GM23338 (cell line): ENCODE results near the gene BANK1. TPM values are rescaled to one million over a fixed set of nuclear protein-coding genes. Genes with fewer than 3 reads are reported as not detected.

Experiments
- ATAC-seq: fragments of 200-7000 bp; cut with Tn5 transposase; 3 replicates; pipeline ENCODE4 v1.9.1; 2020
- DNase-seq: peaks from one replicate; pipeline ENCODE4 v3.0.0-alpha.2; 2015; ENCODE audit warnings: low spot score
- H2AFZ ChIP-seq: fragments of 200-600 bp; sonication (generic); 2 replicates; pipeline ENCODE4 v1.8.0; 2016; ENCODE audit warnings: antibody characterized with exemption, mild to moderate bottlenecking, moderate library complexity
- H3F3A ChIP-seq: fragments of 200-600 bp; sonication (generic); replicated peaks from 2 replicates; pipeline ENCODE4 v1.8.0; 2017; ENCODE audit warnings: antibody characterized with exemption, mixed run types, low read depth
- H3K27ac ChIP-seq: fragments of 200-600 bp; sonication (generic); 2 replicates; pipeline ENCODE4 v1.6.1; 2016; ENCODE audit warnings: low read depth
- H3K27me3 ChIP-seq: fragments of 200-600 bp; sonication (generic); 2 replicates; pipeline ENCODE4 v1.8.0; 2016; ENCODE audit warnings: mild to moderate bottlenecking, mixed run types, moderate library complexity; ENCODE audit not compliant: insufficient read depth
- H3K36me3 ChIP-seq: fragments of 200-600 bp; sonication (generic); 2 replicates; pipeline ENCODE4 v1.8.0; 2016; ENCODE audit warnings: mild to moderate bottlenecking; ENCODE audit not compliant: insufficient read depth
- H3K4me1 ChIP-seq: fragments of 200-600 bp; sonication (generic); 2 replicates; pipeline ENCODE4 v1.8.0; 2016; ENCODE audit warnings: mild to moderate bottlenecking, moderate library complexity; ENCODE audit not compliant: insufficient read depth
- H3K4me2 ChIP-seq: fragments of 200-600 bp; sonication (generic); 2 replicates; pipeline ENCODE4 v1.7.1; 2017; ENCODE audit warnings: mixed run types
- H3K4me3 ChIP-seq: fragments of 200-600 bp; sonication (generic); 2 replicates; pipeline ENCODE4 v1.6.1; 2016; ENCODE audit warnings: mixed run types
- H3K79me2 ChIP-seq: fragments of 200-600 bp; sonication (generic); replicated peaks from 2 replicates; pipeline ENCODE4 v1.8.0; 2017; ENCODE audit warnings: mild to moderate bottlenecking; ENCODE audit not compliant: insufficient read depth
- H3K9me2 ChIP-seq: fragments of 200-600 bp; sonication (generic); 2 replicates; pipeline ENCODE4 v1.8.0; 2017; ENCODE audit not compliant: insufficient read depth
- H4K20me1 ChIP-seq: fragments of 200-600 bp; sonication (generic); replicated peaks from 2 replicates; pipeline ENCODE4 v1.8.0; 2017; ENCODE audit warnings: mild to moderate bottlenecking; ENCODE audit not compliant: insufficient read depth
- H3K27ac Mint-ChIP-seq: 2 replicates; pipeline ENCODE4 v1.8.0; 2020; ENCODE audit warnings: inconsistent platforms, mild to moderate bottlenecking, moderate library complexity, mixed read lengths
- H3K27me3 Mint-ChIP-seq: 3 replicates; pipeline ENCODE4 v1.8.0; 2022; ENCODE audit warnings: low read depth, mild to moderate bottlenecking, moderate library complexity, mixed read lengths, inconsistent platforms; ENCODE audit not compliant: insufficient read depth, poor library complexity
- H3K36me3 Mint-ChIP-seq: 3 replicates; pipeline ENCODE4 v1.8.0; 2021; ENCODE audit warnings: low read depth, mild to moderate bottlenecking, inconsistent platforms, moderate library complexity, mixed read lengths
- H3K4me1 Mint-ChIP-seq: 3 replicates; pipeline ENCODE4 v1.8.0; 2020; ENCODE audit warnings: mild to moderate bottlenecking, inconsistent platforms, mixed read lengths
- H3K4me3 Mint-ChIP-seq: 3 replicates; pipeline ENCODE4 v1.8.0; 2021; ENCODE audit warnings: moderate library complexity, mild to moderate bottlenecking, inconsistent platforms, mixed read lengths
- H3K9me3 Mint-ChIP-seq: 3 replicates; pipeline ENCODE4 v1.8.0; 2020; ENCODE audit warnings: moderate library complexity, mild to moderate bottlenecking, inconsistent platforms, mixed read lengths
- CREB1 ChIP-seq: fragments of 250-450 bp; sonication (Bioruptor Pico); IDR thresholded peaks from 2 replicates; pipeline ENCODE4 v1.5.0; 2020; ENCODE audit warnings: low read depth, mild to moderate bottlenecking, moderate library complexity
- CTCF ChIP-seq, 2 experiments: fragments of 200-600 bp in 1 of 2; sonication (generic) in 1 of 2; conservative IDR thresholded peaks; 2 replicates each; pipeline versions ENCODE4 v1.5.1 to v1.6.1; 2016 to 2017; ENCODE audit warnings: antibody characterized with exemption in 2 of 2, low read depth in 2 of 2, mild to moderate bottlenecking in 2 of 2, moderate library complexity in 1 of 2
- ETS1 ChIP-seq: IDR thresholded peaks from 2 replicates; pipeline ENCODE4 v1.6.1; 2016; ENCODE audit warnings: antibody characterized with exemption
- EZH2 ChIP-seq: fragments of 200-600 bp; sonication (generic); IDR thresholded peaks from one replicate; pipeline ENCODE4 v1.8.0; 2017; ENCODE audit warnings: antibody characterized with exemption, mild to moderate bottlenecking, low read depth; ENCODE audit not compliant: unreplicated experiment
- EZH2phosphoT487 ChIP-seq: fragments of 200-600 bp; sonication (generic); IDR thresholded peaks from one replicate; pipeline ENCODE4 v1.8.1; 2018; ENCODE audit warnings: antibody characterized with exemption; ENCODE audit not compliant: unreplicated experiment
- JUNB ChIP-seq: IDR thresholded peaks from one replicate; pipeline ENCODE4 v1.6.1; 2016; ENCODE audit warnings: antibody characterized with exemption; ENCODE audit not compliant: unreplicated experiment
- NANOG ChIP-seq: IDR thresholded peaks from 2 replicates; pipeline ENCODE4 v1.6.1; 2016; ENCODE audit warnings: antibody characterized with exemption, borderline replicate concordance
- POLR2AphosphoS5 ChIP-seq: IDR thresholded peaks from 2 replicates; pipeline ENCODE4 v1.6.1; 2016; ENCODE audit warnings: antibody characterized with exemption, low read depth
- STAT1 ChIP-seq: IDR thresholded peaks from one replicate; pipeline ENCODE4 v1.6.1; 2016; ENCODE audit warnings: antibody characterized with exemption; ENCODE audit not compliant: unreplicated experiment
- ZNF114 ChIP-seq: fragments of 250-450 bp; sonication (Bioruptor Pico); IDR thresholded peaks from 2 replicates; pipeline ENCODE4 v1.5.0; 2020; ENCODE audit warnings: mild to moderate bottlenecking, moderate library complexity
- ZNF331 ChIP-seq: fragments of 250-450 bp; sonication (Bioruptor Pico); IDR thresholded peaks from 2 replicates; pipeline ENCODE4 v1.5.0; 2020; ENCODE audit warnings: low read depth, mild to moderate bottlenecking, moderate library complexity
- ZNF462 ChIP-seq: fragments of 250-450 bp; sonication (Bioruptor Pico); IDR thresholded peaks from 2 replicates; pipeline ENCODE4 v1.5.0; 2020; ENCODE audit warnings: mild to moderate bottlenecking, moderate library complexity
- polyA plus RNA-seq: library from polyadenylated mRNA; unstranded; fragments of >200 nt; fragmentation: Nextera tagmentation; extraction: Ambion mirVana; gene quantifications from 2 replicates; pipeline ENCODE4 v1.2.1, GENCODE V29; 2016
- total RNA-seq: library from RNA; depleted of rRNA; stranded (reverse); fragments of >200 nt; shearing (Covaris generic); gene quantifications from 2 replicates; pipeline ENCODE4 v1.2.3, GENCODE V29; 2014
- TF ChIP-seq, protein P1 (sequence below): IDR thresholded peaks from one replicate; pipeline ENCODE4 v1.6.1; 2018; ENCODE audit warnings: antibody characterized with exemption; ENCODE audit not compliant: unreplicated experiment

The BANK1 gene
- total and polyA plus RNA-seq, 2 experiments from 2014 or later: 0.86 to 0.87 TPM

DNA sequence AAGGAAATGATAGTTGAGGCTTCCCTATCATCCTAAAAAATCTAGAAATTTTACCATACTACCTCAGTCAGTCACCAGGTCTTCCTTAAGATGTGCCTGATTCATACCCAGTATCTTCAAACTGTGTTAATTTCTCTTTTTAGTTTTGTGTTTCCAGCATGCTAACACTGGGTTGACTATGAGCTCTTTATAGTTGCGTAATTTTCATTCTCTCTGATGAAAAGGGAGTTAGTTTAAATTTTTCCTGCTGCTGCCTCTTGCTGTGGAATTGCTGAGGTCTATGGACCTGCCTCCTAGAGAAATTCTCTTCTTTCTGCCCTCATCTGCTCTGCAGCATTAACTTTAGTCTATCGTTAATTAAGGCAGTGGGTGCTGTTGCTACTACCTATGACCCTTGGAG lies 66.6 kb downstream of the BANK1 start:
- no peaks in the 10 kb centered on the region for H3K79me2 ChIP-seq
- no peaks in the 10 kb centered on the region for H3K36me3 ChIP-seq
- H3K27me3 ChIP-seq: no peaks in the 10 kb centered on the region
- DNase-seq: no peak
- H3K36me3 Mint-ChIP-seq: no peaks in the 10 kb centered on the region
- TF ChIP-seq POLR2AphosphoS5 (no peak), ETS1 (no peak), ZNF114 (CRISPR knock-in tag) (no peak), ZNF331 (CRISPR knock-in tag) (no peak), JUNB (no peak), ZNF462 (no peak), CTCF (conservative IDR thresholded peaks at IDR 0.05; ENCODE audit: low read depth in 2 of 2) (no peak), CREB1 (no peak), EZH2phosphoT487 (no peak), NANOG (no peak), STAT1 (no peak), EZH2 (no peak)
- TF ChIP-seq, protein P1, sequence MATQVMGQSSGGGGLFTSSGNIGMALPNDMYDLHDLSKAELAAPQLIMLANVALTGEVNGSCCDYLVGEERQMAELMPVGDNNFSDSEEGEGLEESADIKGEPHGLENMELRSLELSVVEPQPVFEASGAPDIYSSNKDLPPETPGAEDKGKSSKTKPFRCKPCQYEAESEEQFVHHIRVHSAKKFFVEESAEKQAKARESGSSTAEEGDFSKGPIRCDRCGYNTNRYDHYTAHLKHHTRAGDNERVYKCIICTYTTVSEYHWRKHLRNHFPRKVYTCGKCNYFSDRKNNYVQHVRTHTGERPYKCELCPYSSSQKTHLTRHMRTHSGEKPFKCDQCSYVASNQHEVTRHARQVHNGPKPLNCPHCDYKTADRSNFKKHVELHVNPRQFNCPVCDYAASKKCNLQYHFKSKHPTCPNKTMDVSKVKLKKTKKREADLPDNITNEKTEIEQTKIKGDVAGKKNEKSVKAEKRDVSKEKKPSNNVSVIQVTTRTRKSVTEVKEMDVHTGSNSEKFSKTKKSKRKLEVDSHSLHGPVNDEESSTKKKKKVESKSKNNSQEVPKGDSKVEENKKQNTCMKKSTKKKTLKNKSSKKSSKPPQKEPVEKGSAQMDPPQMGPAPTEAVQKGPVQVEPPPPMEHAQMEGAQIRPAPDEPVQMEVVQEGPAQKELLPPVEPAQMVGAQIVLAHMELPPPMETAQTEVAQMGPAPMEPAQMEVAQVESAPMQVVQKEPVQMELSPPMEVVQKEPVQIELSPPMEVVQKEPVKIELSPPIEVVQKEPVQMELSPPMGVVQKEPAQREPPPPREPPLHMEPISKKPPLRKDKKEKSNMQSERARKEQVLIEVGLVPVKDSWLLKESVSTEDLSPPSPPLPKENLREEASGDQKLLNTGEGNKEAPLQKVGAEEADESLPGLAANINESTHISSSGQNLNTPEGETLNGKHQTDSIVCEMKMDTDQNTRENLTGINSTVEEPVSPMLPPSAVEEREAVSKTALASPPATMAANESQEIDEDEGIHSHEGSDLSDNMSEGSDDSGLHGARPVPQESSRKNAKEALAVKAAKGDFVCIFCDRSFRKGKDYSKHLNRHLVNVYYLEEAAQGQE: no peak
- H3K4me3 Mint-ChIP-seq: no peak overlapping the region
- no peaks in the 10 kb centered on the region for H4K20me1 ChIP-seq
- H3K9me3 Mint-ChIP-seq: no peaks in the 10 kb centered on the region
- no peaks in the 10 kb centered on the region for H3K4me1 ChIP-seq
- no peak overlapping the region for H3K4me3 ChIP-seq
- H3K4me1 Mint-ChIP-seq: peaks cover 5% of the 10 kb centered on the region
- no peaks in the 10 kb centered on the region for H3F3A ChIP-seq
- H3K27me3 Mint-ChIP-seq: no peaks in the 10 kb centered on the region
- H2AFZ ChIP-seq: no peak overlapping the region; the same call in 1 of the 2 replicates
- H3K27ac ChIP-seq: no peak overlapping the region
- H3K4me2 ChIP-seq: no peak overlapping the region
- no peaks in the 10 kb centered on the region for H3K9me2 ChIP-seq
- ATAC-seq: no peak
- H3K27ac Mint-ChIP-seq: no peak overlapping the region
